Mesenteric fat pad (tissue), 1 donor: ENCODE measurements around the gene NEK8. TPM values are rescaled to one million over a fixed set of nuclear protein-coding genes. Genes with fewer than 3 reads are reported as not detected.

Source experiments
- DNase-seq: peaks from one replicate; pipeline ENCODE4 v3.0.0-alpha.2; 2020; ENCODE audit warnings: low spot score
- long read RNA-seq: library from polyadenylated mRNA; unstranded; transcript quantifications from one replicate; pipeline ENCODE4 v2.0.0, GENCODE V29; 2020
- total RNA-seq: library from RNA; stranded (reverse); fragmentation: NEBNext Ultra II Directional; extraction: Animal tissue kit (Norgen Biotek cat#: 25700); gene quantifications from one replicate; pipeline ENCODE4 v1.2.1, GENCODE V29; 2021
- donor health status: DM: yes; HTN: yes; CAD: no.

NEK8 gene
- total RNA-seq = 2.3 TPM
- long read RNA-seq, partial matches to known transcripts = 2 of 12 reads
- long read RNA-seq, other reads (novel, unspliced or antisense) = 6 of 12 reads

GRCh38 chr17:28728364-28729200 lies at the start of gene NEK8:
TSS of gene NEK8 (plus strand) at chr17:28728788. CDS start at chr17:28728814, 26 bp downstream.
- DNase-seq = peak; percentile 97

GRCh38 chr17:28682655-28683054 lies 45.9 kb upstream of the NEK8 start:
- DNase-seq = peak; percentile 49

- peak; percentile 39 for DNase-seq
Measured at GRCh38 chr17:28684963-28685362, 43.6 kb upstream of the NEK8 start.

GRCh38 chr17:28685366-28685765 lies 43.2 kb upstream of the NEK8 start:
- peak; percentile 28 for DNase-seq

- no peak for DNase-seq
Measured at GRCh38 chr17:28686296-28686695, 42.3 kb upstream of the NEK8 start.

GRCh38 chr17:28688481-28688880 lies 40.1 kb upstream of the NEK8 start:
- no peak for DNase-seq

GRCh38 chr17:28689011-28689410 lies 39.6 kb upstream of the NEK8 start:
- no peak for DNase-seq

GRCh38 chr17:28693869-28694268 lies 34.7 kb upstream of the NEK8 start:
- no peak for DNase-seq

GRCh38 chr17:28698253-28698941 lies 30.2 kb upstream of the NEK8 start:
- DNase-seq = no peak

- no peak for DNase-seq
Measured at GRCh38 chr17:28700278-28700677, 28.3 kb upstream of the NEK8 start.

- DNase-seq = no peak
Measured at GRCh38 chr17:28700830-28701492, 27.6 kb upstream of the NEK8 start.

- no peak for DNase-seq
Measured at GRCh38 chr17:28702026-28702751, 26.4 kb upstream of the NEK8 start.

GRCh38 chr17:28702752-28703150 lies 25.8 kb upstream of the NEK8 start:
- DNase-seq = no peak

- no peak for DNase-seq
Measured at GRCh38 chr17:28703552-28704218, 24.9 kb upstream of the NEK8 start.

GRCh38 chr17:28704219-28704858 lies 24.2 kb upstream of the NEK8 start:
- DNase-seq = no peak

- DNase-seq = no peak
Measured at GRCh38 chr17:28705074-28705659, 23.4 kb upstream of the NEK8 start.

GRCh38 chr17:28705728-28706334 lies 22.8 kb upstream of the NEK8 start:
- DNase-seq = no peak

- no peak for DNase-seq
Measured at GRCh38 chr17:28706471-28707338, 21.9 kb upstream of the NEK8 start.
